ENCODE results near the gene LPP. TPM values are rescaled to one million over a fixed set of nuclear protein-coding genes. Genes with fewer than 3 reads are reported as not detected.

Gene LPP
- total and polyA plus RNA-seq, 9 of the 15 experiments (the other 6 are each of a cell fraction or from before 2014, with no cell fraction given), result 0.07 to 0.18 TPM; not detected in 7

DNA sequence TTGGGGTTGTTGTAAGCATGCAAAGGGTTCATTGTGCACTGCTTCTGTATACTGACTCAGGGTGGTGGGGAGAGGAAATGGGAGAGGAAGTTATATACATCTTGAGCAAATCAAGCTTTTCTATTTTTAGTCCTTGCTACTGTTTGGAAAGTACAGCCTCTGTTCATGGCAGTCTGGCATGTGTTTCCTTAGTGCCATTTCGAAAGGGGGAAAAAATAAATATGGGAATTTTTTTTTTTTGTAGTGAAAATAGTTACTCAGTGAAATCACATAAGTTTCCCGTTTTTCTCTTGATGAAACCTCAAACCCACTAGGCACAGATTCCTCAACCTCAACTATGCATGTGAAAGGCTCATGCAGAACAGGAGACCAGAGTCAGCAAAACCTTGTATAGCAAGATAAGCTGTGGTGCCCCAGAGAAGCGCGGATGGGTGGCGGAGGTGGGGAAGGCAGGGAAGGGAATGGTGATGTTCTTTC is 353.3 kb downstream of the LPP start:
- Histone ChIP-seq H3K9me3 (replicated peaks; ENCODE audit: control insufficient read depth, insufficient read depth, low read depth, low read length) (no peaks in the 10 kb centered on the region), H2AFZ (ENCODE audit: low read depth, low read length) (no peak overlapping the region), H4K20me1 (replicated peaks; ENCODE audit: control insufficient read depth, insufficient read depth, low read length) (no peaks in the 10 kb centered on the region), H3K36me3 (ENCODE audit: control insufficient read depth, insufficient read depth, low read length) (no peaks in the 10 kb centered on the region), H3K27me3 (ENCODE audit: control insufficient read depth in 2 of 2, insufficient read depth in 2 of 2, low read length in 2 of 2) (no peaks in the 10 kb centered on the region), H3K9ac (ENCODE audit: insufficient read depth in 1 of 2, low read depth in 2 of 2, low read length in 2 of 2) (no peak overlapping the region), H3K4me2 (ENCODE audit: insufficient read depth, low read length) (no peak overlapping the region), H3K79me2 (ENCODE audit: control insufficient read depth, insufficient read depth, low read length) (no peaks in the 10 kb centered on the region), H3K9me1 (ENCODE audit: control insufficient read depth, insufficient read depth, low read length) (no peaks in the 10 kb centered on the region), H3K4me1 (replicated peaks in 1 of 2; ENCODE audit: control insufficient read depth in 2 of 2, insufficient read depth in 2 of 2, low read length in 2 of 2) (no peaks in the 10 kb centered on the region), H3K27ac (ENCODE audit: extremely low read depth, low read depth, low read length) (no peak overlapping the region), H3K4me3 (no peak overlapping the region)
- intact Hi-C loops (cut with micrococcal nuclease) (no loop called here), in situ Hi-C loops (cut with MboI) (no loop called here)
- POLR2A ChIA-PET, result interaction anchor here (0.6 kb wide), 1 partner anchor 30 kb away, joined by 3 read pairs; no protein-coding TSS in a partner anchor
- BruUV-seq (replicated peaks), result no TSS peak
- FAIRE-seq (no peak), ATAC-seq (no peak), DNase-seq (ENCODE audit: extremely low read depth in 1 of 4, low spot score in 3 of 4) (no peak)
- WGBS (ENCODE audit: insufficient coverage, low coverage, missing lambda C conversion rate), result 0% methylated on average over 5 of the region's 5 CpGs
- CTCF ChIA-PET (ENCODE audit: low intra/inter-chr PET ratio), result no interaction called here
- no peak for TF ChIP-seq CBX3 (IDR thresholded peaks at IDR 0.05; ENCODE audit: borderline replicate concordance in 1 of 2, low read length in 2 of 2)
- TF ChIP-seq NFXL1 (CRISPR knock-in tag; IDR thresholded peaks at IDR 0.05), result no peak
- TF ChIP-seq, protein P1, sequence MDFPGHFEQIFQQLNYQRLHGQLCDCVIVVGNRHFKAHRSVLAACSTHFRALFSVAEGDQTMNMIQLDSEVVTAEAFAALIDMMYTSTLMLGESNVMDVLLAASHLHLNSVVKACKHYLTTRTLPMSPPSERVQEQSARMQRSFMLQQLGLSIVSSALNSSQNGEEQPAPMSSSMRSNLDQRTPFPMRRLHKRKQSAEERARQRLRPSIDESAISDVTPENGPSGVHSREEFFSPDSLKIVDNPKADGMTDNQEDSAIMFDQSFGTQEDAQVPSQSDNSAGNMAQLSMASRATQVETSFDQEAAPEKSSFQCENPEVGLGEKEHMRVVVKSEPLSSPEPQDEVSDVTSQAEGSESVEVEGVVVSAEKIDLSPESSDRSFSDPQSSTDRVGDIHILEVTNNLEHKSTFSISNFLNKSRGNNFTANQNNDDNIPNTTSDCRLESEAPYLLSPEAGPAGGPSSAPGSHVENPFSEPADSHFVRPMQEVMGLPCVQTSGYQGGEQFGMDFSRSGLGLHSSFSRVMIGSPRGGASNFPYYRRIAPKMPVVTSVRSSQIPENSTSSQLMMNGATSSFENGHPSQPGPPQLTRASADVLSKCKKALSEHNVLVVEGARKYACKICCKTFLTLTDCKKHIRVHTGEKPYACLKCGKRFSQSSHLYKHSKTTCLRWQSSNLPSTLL (IDR thresholded peaks at IDR 0.05), result no peak
- no peak for TF ChIP-seq ZFP36 (IDR thresholded peaks at IDR 0.05; ENCODE audit: low read depth, low read length, partially characterized antibody)
- no peak for TF ChIP-seq PTRF (tag; IDR thresholded peaks at IDR 0.05)
- TF ChIP-seq, protein P2, sequence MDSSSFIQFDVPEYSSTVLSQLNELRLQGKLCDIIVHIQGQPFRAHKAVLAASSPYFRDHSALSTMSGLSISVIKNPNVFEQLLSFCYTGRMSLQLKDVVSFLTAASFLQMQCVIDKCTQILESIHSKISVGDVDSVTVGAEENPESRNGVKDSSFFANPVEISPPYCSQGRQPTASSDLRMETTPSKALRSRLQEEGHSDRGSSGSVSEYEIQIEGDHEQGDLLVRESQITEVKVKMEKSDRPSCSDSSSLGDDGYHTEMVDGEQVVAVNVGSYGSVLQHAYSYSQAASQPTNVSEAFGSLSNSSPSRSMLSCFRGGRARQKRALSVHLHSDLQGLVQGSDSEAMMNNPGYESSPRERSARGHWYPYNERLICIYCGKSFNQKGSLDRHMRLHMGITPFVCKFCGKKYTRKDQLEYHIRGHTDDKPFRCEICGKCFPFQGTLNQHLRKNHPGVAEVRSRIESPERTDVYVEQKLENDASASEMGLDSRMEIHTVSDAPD (CRISPR knock-in tag; IDR thresholded peaks at IDR 0.05), result no peak
- TF ChIP-seq, protein P3, sequence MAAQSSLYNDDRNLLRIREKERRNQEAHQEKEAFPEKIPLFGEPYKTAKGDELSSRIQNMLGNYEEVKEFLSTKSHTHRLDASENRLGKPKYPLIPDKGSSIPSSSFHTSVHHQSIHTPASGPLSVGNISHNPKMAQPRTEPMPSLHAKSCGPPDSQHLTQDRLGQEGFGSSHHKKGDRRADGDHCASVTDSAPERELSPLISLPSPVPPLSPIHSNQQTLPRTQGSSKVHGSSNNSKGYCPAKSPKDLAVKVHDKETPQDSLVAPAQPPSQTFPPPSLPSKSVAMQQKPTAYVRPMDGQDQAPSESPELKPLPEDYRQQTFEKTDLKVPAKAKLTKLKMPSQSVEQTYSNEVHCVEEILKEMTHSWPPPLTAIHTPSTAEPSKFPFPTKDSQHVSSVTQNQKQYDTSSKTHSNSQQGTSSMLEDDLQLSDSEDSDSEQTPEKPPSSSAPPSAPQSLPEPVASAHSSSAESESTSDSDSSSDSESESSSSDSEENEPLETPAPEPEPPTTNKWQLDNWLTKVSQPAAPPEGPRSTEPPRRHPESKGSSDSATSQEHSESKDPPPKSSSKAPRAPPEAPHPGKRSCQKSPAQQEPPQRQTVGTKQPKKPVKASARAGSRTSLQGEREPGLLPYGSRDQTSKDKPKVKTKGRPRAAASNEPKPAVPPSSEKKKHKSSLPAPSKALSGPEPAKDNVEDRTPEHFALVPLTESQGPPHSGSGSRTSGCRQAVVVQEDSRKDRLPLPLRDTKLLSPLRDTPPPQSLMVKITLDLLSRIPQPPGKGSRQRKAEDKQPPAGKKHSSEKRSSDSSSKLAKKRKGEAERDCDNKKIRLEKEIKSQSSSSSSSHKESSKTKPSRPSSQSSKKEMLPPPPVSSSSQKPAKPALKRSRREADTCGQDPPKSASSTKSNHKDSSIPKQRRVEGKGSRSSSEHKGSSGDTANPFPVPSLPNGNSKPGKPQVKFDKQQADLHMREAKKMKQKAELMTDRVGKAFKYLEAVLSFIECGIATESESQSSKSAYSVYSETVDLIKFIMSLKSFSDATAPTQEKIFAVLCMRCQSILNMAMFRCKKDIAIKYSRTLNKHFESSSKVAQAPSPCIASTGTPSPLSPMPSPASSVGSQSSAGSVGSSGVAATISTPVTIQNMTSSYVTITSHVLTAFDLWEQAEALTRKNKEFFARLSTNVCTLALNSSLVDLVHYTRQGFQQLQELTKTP (IDR thresholded peaks at IDR 0.05; ENCODE audit: low read depth in 1 of 2, partially characterized antibody in 2 of 2), result no peak
- TF ChIP-seq, protein P4, sequence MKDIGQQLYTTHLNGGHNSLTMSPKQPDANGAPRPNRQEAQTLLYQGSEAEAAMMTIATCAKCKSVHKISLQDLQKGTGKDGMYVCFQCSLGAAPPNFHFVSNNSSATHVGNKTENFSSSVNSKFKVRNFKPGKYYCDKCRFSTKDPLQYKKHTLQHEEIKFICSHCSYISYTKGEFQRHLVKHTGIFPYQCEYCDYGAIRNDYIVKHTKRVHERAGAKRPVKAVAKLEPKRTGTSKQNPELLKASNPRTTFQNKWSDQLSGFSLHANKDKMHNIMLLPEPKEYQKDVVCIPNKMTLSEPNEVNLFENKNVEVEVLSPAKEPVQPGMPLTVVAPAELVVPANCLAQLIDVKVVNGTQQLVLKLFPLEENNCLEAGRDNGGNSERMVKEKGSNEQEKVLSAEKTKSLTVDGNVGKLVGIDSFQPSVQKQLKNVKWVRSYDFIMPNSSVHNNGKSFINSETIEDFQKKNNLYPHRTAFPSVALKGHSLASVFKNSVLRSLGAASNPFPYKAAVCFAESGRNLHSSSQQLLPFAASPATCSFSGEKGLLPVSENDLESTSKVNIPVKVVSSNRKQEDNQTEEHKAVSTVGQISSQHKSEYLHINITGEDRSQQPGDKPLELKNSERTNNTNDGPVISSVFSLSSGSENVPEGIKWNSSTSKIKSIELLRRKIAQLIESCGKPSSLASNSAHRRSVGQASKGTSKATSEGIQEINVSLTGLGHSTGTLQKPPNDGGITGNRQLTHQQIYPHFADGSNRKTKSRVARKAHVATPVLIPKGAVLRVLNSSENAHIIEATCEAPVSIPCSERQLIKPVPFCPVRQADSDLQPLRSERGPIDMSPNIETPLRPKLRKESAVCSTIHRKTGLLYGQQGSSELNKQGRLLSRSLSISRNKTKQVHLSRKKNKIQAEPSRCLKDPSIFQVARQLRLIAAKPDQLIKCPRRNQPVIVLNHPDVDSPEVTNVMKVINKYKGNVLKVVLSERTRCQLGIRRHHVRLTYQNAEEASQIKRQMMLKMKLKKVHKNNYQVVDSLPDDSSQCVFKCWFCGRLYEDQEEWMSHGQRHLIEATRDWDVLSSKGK (CRISPR knock-in tag; IDR thresholded peaks at IDR 0.05), result no peak
- TF ChIP-seq PHB (CRISPR knock-in tag; IDR thresholded peaks at IDR 0.05), result no peak
- no peak for TF ChIP-seq LCOR (CRISPR knock-in tag; IDR thresholded peaks at IDR 0.05)

Data from K562 (cell line).